K562 (cell line): ENCODE results near the gene MBD4. TPM values are rescaled to one million over a fixed set of nuclear protein-coding genes. Genes with fewer than 3 reads are reported as not detected.

ENCODE experiments used
- ATAC-seq: fragments of 200-7000 bp; cut with Tn5 transposase; 3 replicates; pipeline ENCODE4 v1.9.1; 2020; ENCODE audit warnings: moderate library complexity
- BruUV-seq: library from RNA; stranded (reverse); fragments of 400-500 nt; replicated peaks from 2 replicates; lab custom pipeline; 2021; lab: Mats Ljungman, UMichigan
- CTCF ChIA-PET: fragments of 300-600 bp; formaldehyde crosslinking; extraction: SDS; loops from one replicate; lab custom pipeline; 2021; ENCODE audit warnings: low intra/inter-chr PET ratio; lab: Yijun Ruan, JAX
- POLR2A ChIA-PET: fragments of 300-600, 350-650 bp; sonication (Branson Sonifier 250); formaldehyde crosslinking; extraction: SDS; loops from one replicate; lab custom pipeline; 2021; ENCODE audit warnings: antibody characterized with exemption, inconsistent platforms; lab: Yijun Ruan, JAX
- DNase-seq, 4 experiments: peaks; one replicate each; pipeline versions ENCODE4 v3.0.0 to v3.0.0-alpha.2; 2011 to 2018; ENCODE audit warnings: low spot score in 3 of 4, mixed read lengths in 3 of 4; ENCODE audit errors: extremely low read depth in 1 of 4
- FAIRE-seq: peaks from 2 replicates; lab custom pipeline; 2011; peaks lifted over from hg19 to GRCh38; lab: Jason Lieb, UNC
- H2AFZ ChIP-seq: 2 replicates; pipeline ENCODE4 v1.6.0; 2011; ENCODE audit warnings: low read depth, low read length, control low read depth, inconsistent platforms
- H3K27ac ChIP-seq: fragments of 200-600 bp; 3 replicates; pipeline ENCODE4 v1.8.0; 2011; ENCODE audit warnings: low read depth, mild to moderate bottlenecking, control low read depth, inconsistent platforms, low read length, moderate library complexity, mixed read lengths; ENCODE audit errors: extremely low read depth
- H3K27me3 ChIP-seq, 2 experiments: fragments of 300-600 bp in 1 of 2; 2 replicates in 1 of 2; 3 replicates in 1 of 2; pipeline versions ENCODE4 v1.6.0 to v1.8.0; 2011; ENCODE audit warnings: inconsistent platforms in 2 of 2, low read length in 2 of 2, mild to moderate bottlenecking in 1 of 2, mixed read lengths in 1 of 2, moderate library complexity in 1 of 2; ENCODE audit not compliant: control insufficient read depth in 2 of 2, insufficient read depth in 2 of 2
- H3K36me3 ChIP-seq: fragments of 300-600 bp; 3 replicates; pipeline ENCODE4 v1.8.0; 2011; ENCODE audit warnings: mild to moderate bottlenecking, low read length, inconsistent platforms; ENCODE audit not compliant: control insufficient read depth, insufficient read depth
- H3K4me1 ChIP-seq, 2 experiments: fragments of 200-600 bp in 1 of 2; replicated peaks in 1 of 2; 2 replicates in 1 of 2; 3 replicates in 1 of 2; pipeline versions ENCODE4 v1.5.1 to v1.8.0; 2011; ENCODE audit warnings: inconsistent platforms in 2 of 2, low read length in 2 of 2, mild to moderate bottlenecking in 1 of 2, mixed read lengths in 1 of 2, moderate library complexity in 1 of 2; ENCODE audit not compliant: control insufficient read depth in 2 of 2, insufficient read depth in 2 of 2
- H3K4me2 ChIP-seq: 2 replicates; pipeline ENCODE4 v1.6.1; 2011; ENCODE audit warnings: low read length, control low read depth, inconsistent platforms, mixed read lengths; ENCODE audit not compliant: insufficient read depth
- H3K4me3 ChIP-seq: fragments of 200-600 bp; sonication (generic), shearing (Covaris generic); 2 replicates; pipeline ENCODE4 v1.5.1; 2016; ENCODE audit warnings: control low read depth, inconsistent platforms
- H3K79me2 ChIP-seq: fragments of 200-600 bp; 3 replicates; pipeline ENCODE4 v1.8.0; 2011; ENCODE audit warnings: low read length, inconsistent platforms; ENCODE audit not compliant: control insufficient read depth, insufficient read depth
- H3K9ac ChIP-seq, 2 experiments: 2 replicates each; pipeline versions ENCODE4 v1.6.0 to v1.6.1; 2011; ENCODE audit warnings: low read depth in 2 of 2, low read length in 2 of 2, control low read depth in 1 of 2, inconsistent platforms in 1 of 2, mild to moderate bottlenecking in 1 of 2, mixed read lengths in 1 of 2; ENCODE audit not compliant: insufficient read depth in 1 of 2
- H3K9me1 ChIP-seq: one replicate; pipeline ENCODE4 v1.6.0; 2011; ENCODE audit warnings: inconsistent platforms, mild to moderate bottlenecking, low read length, moderate library complexity; ENCODE audit not compliant: control insufficient read depth, insufficient read depth
- H3K9me3 ChIP-seq: replicated peaks from 2 replicates; pipeline ENCODE4 v1.5.1; 2011; ENCODE audit warnings: low read depth, low read length, inconsistent platforms; ENCODE audit not compliant: control insufficient read depth, insufficient read depth
- H4K20me1 ChIP-seq: replicated peaks from 2 replicates; pipeline ENCODE4 v1.6.1; 2011; ENCODE audit warnings: low read length, inconsistent platforms, mixed read lengths; ENCODE audit not compliant: control insufficient read depth, insufficient read depth
- CBFA2T2 ChIP-seq: fragments of 450-650 bp; conservative IDR thresholded peaks from 2 replicates; pipeline ENCODE4 v1.6.1; 2017; ENCODE audit warnings: mild to moderate bottlenecking
- ETV1 ChIP-seq: fragments of 450-650 bp; conservative IDR thresholded peaks from 2 replicates; pipeline ENCODE4 v1.6.1; 2016; ENCODE audit warnings: missing genetic modification characterization, control low read depth, low read depth, missing compliant biosample characterization
- FOXM1 ChIP-seq, 2 experiments: fragments of 450-650 bp in 1 of 2; sonication (generic) in 1 of 2; formaldehyde crosslinking in 1 of 2; IDR thresholded peaks; 2 replicates each; pipeline versions ENCODE4 v1.6.1 to v1.9.0; 2017 to 2022; ENCODE audit warnings: low read depth in 2 of 2, mild to moderate bottlenecking in 2 of 2, missing genetic modification reagents in 1 of 2, moderate library complexity in 1 of 2
- KLF13 ChIP-seq: fragments of 450-650 bp; IDR thresholded peaks from 2 replicates; pipeline ENCODE4 v1.6.1; 2016; ENCODE audit warnings: missing genetic modification characterization, low read depth, mild to moderate bottlenecking, missing compliant biosample characterization, moderate library complexity, borderline replicate concordance
- PML ChIP-seq: IDR thresholded peaks from 2 replicates; pipeline ENCODE4 v1.6.1; 2012; ENCODE audit warnings: low read length, inconsistent platforms
- PTTG1 ChIP-seq: fragments of 450-650 bp; IDR thresholded peaks from 2 replicates; pipeline ENCODE4 v1.6.1; 2016; ENCODE audit warnings: low read depth, mild to moderate bottlenecking, missing genetic modification characterization, missing compliant biosample characterization
- RNF2 ChIP-seq: sonication (generic); IDR thresholded peaks from 2 replicates; pipeline ENCODE4 v1.6.1; 2016
- TARDBP ChIP-seq: fragments of 450-650 bp; IDR thresholded peaks from 2 replicates; pipeline ENCODE4 v1.6.1; 2016
- ZC3H11A ChIP-seq: IDR thresholded peaks from 2 replicates; pipeline ENCODE4 v1.6.1; 2012; ENCODE audit warnings: low read depth, low read length, improper control_type of control experiment
- ZNF121 ChIP-seq: sonication (generic); formaldehyde crosslinking; conservative IDR thresholded peaks from 2 replicates; pipeline ENCODE4 v1.8.0; 2022; ENCODE audit warnings: missing genetic modification reagents
- ZNF311 ChIP-seq: fragments of 250-450 bp; sonication (Bioruptor Pico); IDR thresholded peaks from 2 replicates; pipeline ENCODE4 v1.4.0; 2020; ENCODE audit warnings: mild to moderate bottlenecking, moderate library complexity
- WGBS: fragments of 100-300 bp; shearing (Covaris generic); methylation state at CpG from one replicate; pipeline ENCODE4 v1.1.6; 2016; ENCODE audit warnings: low coverage, mixed read lengths; ENCODE audit not compliant: insufficient coverage; ENCODE audit errors: missing lambda C conversion rate; 5-methylcytosine and 5-hydroxymethylcytosine counted together
- in situ Hi-C: fragments of 300-500 bp; cut with MboI; formaldehyde crosslinking; loops from 4 replicates; pipeline ENCODE4 v1.15.0; 2018; ENCODE audit warnings: inconsistent platforms, mixed read lengths
- intact Hi-C: fragments of 100-400 bp; cut with micrococcal nuclease; formaldehyde crosslinking; loops from 2 replicates; pipeline ENCODE4 v1.14.2; 2022
- polyA plus RNA-seq, 8 experiments: library from polyadenylated mRNA; depleted of rRNA in 4 of 8; stranded (reverse) in 5 of 8; unstranded in 3 of 8; fragments of >200 nt; fragmentation: Nextera tagmentation in 2 of 8; fragmentation: Illumina TruSeq in 1 of 8; extraction: Ambion mirVana in 2 of 8; extraction: Trizol in 1 of 8; gene quantifications; 2 replicates each; pipeline versions ENCODE4 v1.2.1 to v1.2.3, GENCODE V29; 2011 to 2014; ENCODE audit warnings: inconsistent platforms in 1 of 8, missing spikeins in 1 of 8
- total RNA-seq, 7 experiments: library from RNA; depleted of rRNA in 6 of 7; stranded (reverse); fragments of >200 nt in 6 of 7; fragmentation: Illumina TruSeq in 2 of 7; extraction: Trizol in 2 of 7; gene quantifications; 2 replicates each; pipeline versions ENCODE4 v1.2.1 to v1.2.3, GENCODE V29; 2011 to 2021; ENCODE audit warnings: low replicate concordance in 1 of 7
- TF ChIP-seq, protein P1 (sequence below): sonication (generic); formaldehyde crosslinking; IDR thresholded peaks from 2 replicates; pipeline ENCODE4 v1.8.0; 2023; ENCODE audit warnings: mild to moderate bottlenecking, missing genetic modification reagents
- TF ChIP-seq, protein P2 (sequence below): fragments of 450-650 bp; formaldehyde crosslinking; IDR thresholded peaks from 2 replicates; pipeline ENCODE4 v1.4.0; 2020; ENCODE audit warnings: mild to moderate bottlenecking, moderate library complexity
- TF ChIP-seq, protein P3 (sequence below): fragments of 450-650 bp; IDR thresholded peaks from 2 replicates; pipeline ENCODE4 v1.7.1; 2018; ENCODE audit warnings: mild to moderate bottlenecking, low read depth; ENCODE audit not compliant: partially characterized antibody

Gene MBD4
- total and polyA plus RNA-seq, 9 of the 15 experiments (the other 6 are each of a cell fraction or from before 2014, with no cell fraction given): 13.3 to 63.9 (median 39.0) TPM

GRCh38 chr3:129386984-129387383, 52.8 kb downstream of the MBD4 start:
- intact Hi-C loops: loop anchor here (10.0 kb wide), 1 partner anchor 218 kb away; the partner anchor contains the start of gene PLXND1
- 97% methylated on average over 9 of the region's 10 CpGs for WGBS
- TF ChIP-seq ZNF121 (CRISPR knock-in tag) (no peak), ZNF311 (CRISPR knock-in tag) (no peak), ZC3H11A (no peak), CBFA2T2 (no peak), TARDBP (no peak), FOXM1 (IDR thresholded peaks at IDR 0.05; ENCODE audit: low read depth) (no peak), FOXM1 (CRISPR knock-in tag; IDR thresholded peaks at IDR 0.05; ENCODE audit: low read depth) (no peak), ETV1 (tag) (no peak), KLF13 (tag) (no peak), PML (no peak), RNF2 (no peak), PTTG1 (no peak)
- TF ChIP-seq, protein P1, sequence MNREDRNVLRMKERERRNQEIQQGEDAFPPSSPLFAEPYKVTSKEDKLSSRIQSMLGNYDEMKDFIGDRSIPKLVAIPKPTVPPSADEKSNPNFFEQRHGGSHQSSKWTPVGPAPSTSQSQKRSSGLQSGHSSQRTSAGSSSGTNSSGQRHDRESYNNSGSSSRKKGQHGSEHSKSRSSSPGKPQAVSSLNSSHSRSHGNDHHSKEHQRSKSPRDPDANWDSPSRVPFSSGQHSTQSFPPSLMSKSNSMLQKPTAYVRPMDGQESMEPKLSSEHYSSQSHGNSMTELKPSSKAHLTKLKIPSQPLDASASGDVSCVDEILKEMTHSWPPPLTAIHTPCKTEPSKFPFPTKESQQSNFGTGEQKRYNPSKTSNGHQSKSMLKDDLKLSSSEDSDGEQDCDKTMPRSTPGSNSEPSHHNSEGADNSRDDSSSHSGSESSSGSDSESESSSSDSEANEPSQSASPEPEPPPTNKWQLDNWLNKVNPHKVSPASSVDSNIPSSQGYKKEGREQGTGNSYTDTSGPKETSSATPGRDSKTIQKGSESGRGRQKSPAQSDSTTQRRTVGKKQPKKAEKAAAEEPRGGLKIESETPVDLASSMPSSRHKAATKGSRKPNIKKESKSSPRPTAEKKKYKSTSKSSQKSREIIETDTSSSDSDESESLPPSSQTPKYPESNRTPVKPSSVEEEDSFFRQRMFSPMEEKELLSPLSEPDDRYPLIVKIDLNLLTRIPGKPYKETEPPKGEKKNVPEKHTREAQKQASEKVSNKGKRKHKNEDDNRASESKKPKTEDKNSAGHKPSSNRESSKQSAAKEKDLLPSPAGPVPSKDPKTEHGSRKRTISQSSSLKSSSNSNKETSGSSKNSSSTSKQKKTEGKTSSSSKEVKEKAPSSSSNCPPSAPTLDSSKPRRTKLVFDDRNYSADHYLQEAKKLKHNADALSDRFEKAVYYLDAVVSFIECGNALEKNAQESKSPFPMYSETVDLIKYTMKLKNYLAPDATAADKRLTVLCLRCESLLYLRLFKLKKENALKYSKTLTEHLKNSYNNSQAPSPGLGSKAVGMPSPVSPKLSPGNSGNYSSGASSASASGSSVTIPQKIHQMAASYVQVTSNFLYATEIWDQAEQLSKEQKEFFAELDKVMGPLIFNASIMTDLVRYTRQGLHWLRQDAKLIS (CRISPR knock-in tag): no peak
- TF ChIP-seq, protein P2, sequence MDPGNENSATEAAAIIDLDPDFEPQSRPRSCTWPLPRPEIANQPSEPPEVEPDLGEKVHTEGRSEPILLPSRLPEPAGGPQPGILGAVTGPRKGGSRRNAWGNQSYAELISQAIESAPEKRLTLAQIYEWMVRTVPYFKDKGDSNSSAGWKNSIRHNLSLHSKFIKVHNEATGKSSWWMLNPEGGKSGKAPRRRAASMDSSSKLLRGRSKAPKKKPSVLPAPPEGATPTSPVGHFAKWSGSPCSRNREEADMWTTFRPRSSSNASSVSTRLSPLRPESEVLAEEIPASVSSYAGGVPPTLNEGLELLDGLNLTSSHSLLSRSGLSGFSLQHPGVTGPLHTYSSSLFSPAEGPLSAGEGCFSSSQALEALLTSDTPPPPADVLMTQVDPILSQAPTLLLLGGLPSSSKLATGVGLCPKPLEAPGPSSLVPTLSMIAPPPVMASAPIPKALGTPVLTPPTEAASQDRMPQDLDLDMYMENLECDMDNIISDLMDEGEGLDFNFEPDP: no peak
- TF ChIP-seq, protein P3, sequence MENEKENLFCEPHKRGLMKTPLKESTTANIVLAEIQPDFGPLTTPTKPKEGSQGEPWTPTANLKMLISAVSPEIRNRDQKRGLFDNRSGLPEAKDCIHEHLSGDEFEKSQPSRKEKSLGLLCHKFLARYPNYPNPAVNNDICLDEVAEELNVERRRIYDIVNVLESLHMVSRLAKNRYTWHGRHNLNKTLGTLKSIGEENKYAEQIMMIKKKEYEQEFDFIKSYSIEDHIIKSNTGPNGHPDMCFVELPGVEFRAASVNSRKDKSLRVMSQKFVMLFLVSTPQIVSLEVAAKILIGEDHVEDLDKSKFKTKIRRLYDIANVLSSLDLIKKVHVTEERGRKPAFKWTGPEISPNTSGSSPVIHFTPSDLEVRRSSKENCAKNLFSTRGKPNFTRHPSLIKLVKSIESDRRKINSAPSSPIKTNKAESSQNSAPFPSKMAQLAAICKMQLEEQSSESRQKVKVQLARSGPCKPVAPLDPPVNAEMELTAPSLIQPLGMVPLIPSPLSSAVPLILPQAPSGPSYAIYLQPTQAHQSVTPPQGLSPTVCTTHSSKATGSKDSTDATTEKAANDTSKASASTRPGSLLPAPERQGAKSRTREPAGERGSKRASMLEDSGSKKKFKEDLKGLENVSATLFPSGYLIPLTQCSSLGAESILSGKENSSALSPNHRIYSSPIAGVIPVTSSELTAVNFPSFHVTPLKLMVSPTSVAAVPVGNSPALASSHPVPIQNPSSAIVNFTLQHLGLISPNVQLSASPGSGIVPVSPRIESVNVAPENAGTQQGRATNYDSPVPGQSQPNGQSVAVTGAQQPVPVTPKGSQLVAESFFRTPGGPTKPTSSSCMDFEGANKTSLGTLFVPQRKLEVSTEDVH: no peak

More at GRCh38 chr3:129386984-129387383, 52.8 kb downstream of the MBD4 start:
- CTCF ChIA-PET: no interaction called here
- Histone ChIP-seq H3K27ac (no peak overlapping the region), H4K20me1 (no peaks in the 10 kb centered on the region), H3K4me3 (no peak overlapping the region), H3K36me3 (peaks cover 41% of the 10 kb centered on the region; the same call in 2 of the 3 replicates), H3K27me3 (no peaks in the 10 kb centered on the region), H3K9me3 (no peaks in the 10 kb centered on the region), H3K79me2 (no peaks in the 10 kb centered on the region), H3K4me2 (no peak overlapping the region), H3K9ac (no peak overlapping the region), H2AFZ (no peak overlapping the region), H3K9me1 (no peaks in the 10 kb centered on the region), H3K4me1 (peaks cover 0 to 2% of the 10 kb centered on the region in 2 experiments; a peak in 3 of 5 replicates)
- BruUV-seq: no TSS peak
- POLR2A ChIA-PET: no interaction called here
- ATAC-seq (no peak), FAIRE-seq (no peak), DNase-seq (no peak)
- in situ Hi-C loops: loop anchor here (25.0 kb wide), 1 partner anchor 425 kb away; no protein-coding TSS in a partner anchor
